H1 (cell line): ENCODE results near the gene GALNT17. TPM values are rescaled to one million over a fixed set of nuclear protein-coding genes. Genes with fewer than 3 reads are reported as not detected.
A peak's percentile ranks its signal among the peaks of the same experiment; 100 is the strongest.

Source experiments
- CTCF ChIA-PET: fragments of 300-600 bp; sonication (Branson Sonifier 250); formaldehyde crosslinking; loops from one replicate; lab custom pipeline; 2021; ENCODE audit not compliant: partially characterized antibody; lab: Charles Lee
- POLR2A ChIA-PET: fragments of 300-600 bp; sonication (Branson Sonifier 250); formaldehyde crosslinking; loops from one replicate; lab custom pipeline; 2021; ENCODE audit warnings: inconsistent platforms; ENCODE audit not compliant: partially characterized antibody; lab: Charles Lee
- DNase-seq, 2 experiments: peaks; one replicate each; pipeline versions ENCODE4 v3.0.0 to v3.0.0-alpha.2; 2010 to 2022; ENCODE audit warnings: low spot score in 2 of 2, low read depth in 1 of 2, mixed read lengths in 1 of 2
- FAIRE-seq: peaks from 2 replicates; lab custom pipeline; 2011; peaks lifted over from hg19 to GRCh38; lab: Jason Lieb, UNC
- H2AFZ ChIP-seq: 2 replicates; pipeline ENCODE4 v1.8.1; 2012; ENCODE audit warnings: low read length, inconsistent platforms
- H2AK5ac ChIP-seq: 2 replicates; pipeline ENCODE4 v1.6.1; 2013; ENCODE audit warnings: low read depth, low read length
- H2BK120ac ChIP-seq: replicated peaks from 2 replicates; pipeline ENCODE3; 2013; ENCODE audit warnings: low read depth, low read length, inconsistent platforms
- H2BK12ac ChIP-seq: 2 replicates; pipeline ENCODE4 v1.6.1; 2013; ENCODE audit warnings: low read depth, low read length
- H2BK15ac ChIP-seq: 2 replicates; pipeline ENCODE4 v1.6.1; 2013; ENCODE audit warnings: low read length
- H2BK20ac ChIP-seq: 2 replicates; pipeline ENCODE4 v1.6.1; 2013; ENCODE audit warnings: low read length
- H2BK5ac ChIP-seq: 2 replicates; pipeline ENCODE4 v1.6.1; 2013; ENCODE audit warnings: low read depth, low read length
- H3K14ac ChIP-seq: 2 replicates; pipeline ENCODE4 v1.6.1; 2013; ENCODE audit warnings: inconsistent platforms; ENCODE audit not compliant: insufficient read length
- H3K18ac ChIP-seq: 2 replicates; pipeline ENCODE4 v1.6.1; 2013; ENCODE audit warnings: low read length; ENCODE audit errors: extremely low read depth
- H3K23ac ChIP-seq: 2 replicates; pipeline ENCODE4 v1.6.1; 2013; ENCODE audit warnings: inconsistent platforms; ENCODE audit not compliant: insufficient read length
- H3K23me2 ChIP-seq: 2 replicates; pipeline ENCODE4 v1.6.1; 2013; ENCODE audit warnings: low read depth, low read length
- H3K27ac ChIP-seq: 2 replicates; pipeline ENCODE4 v1.6.1; 2011; ENCODE audit warnings: low read depth, low read length, inconsistent platforms
- H3K27me3 ChIP-seq, 4 experiments: replicated peaks in 1 of 4; 1 replicate in 1 of 4; 2 replicates in 3 of 4; pipeline versions ENCODE4 v1.6.1 to v1.8.1; 2011 to 2013; ENCODE audit warnings: low read length in 3 of 4, mild to moderate bottlenecking in 3 of 4, inconsistent platforms in 2 of 4, mixed read lengths in 2 of 4, moderate library complexity in 1 of 4; ENCODE audit not compliant: control insufficient read depth in 3 of 4, insufficient read depth in 3 of 4; ENCODE audit errors: extremely low read depth in 1 of 4
- H3K36me3 ChIP-seq, 4 experiments: 2 replicates each; pipeline versions ENCODE4 v1.6.1 to v1.8.1; 2011 to 2013; ENCODE audit warnings: mild to moderate bottlenecking in 4 of 4, low read length in 3 of 4, moderate library complexity in 2 of 4, control low read depth in 1 of 4, inconsistent platforms in 1 of 4; ENCODE audit not compliant: insufficient read depth in 4 of 4, control insufficient read depth in 2 of 4
- H3K4ac ChIP-seq: replicated peaks from 2 replicates; pipeline ENCODE3; 2013; ENCODE audit warnings: low read length, low read depth, mixed read lengths, inconsistent platforms; ENCODE audit not compliant: insufficient read length
- H3K4me1 ChIP-seq, 4 experiments: replicated peaks in 1 of 4; 1 replicate in 1 of 4; 2 replicates in 3 of 4; pipeline versions ENCODE4 v1.6.1 to v1.8.1; 2011 to 2013; ENCODE audit warnings: low read length in 3 of 4, inconsistent platforms in 2 of 4, mixed read lengths in 1 of 4; ENCODE audit not compliant: insufficient read depth in 4 of 4, control insufficient read depth in 3 of 4
- H3K4me2 ChIP-seq, 2 experiments: 2 replicates each; pipeline versions ENCODE4 v1.6.1 to v1.8.1; 2011 to 2013; ENCODE audit warnings: low read depth in 2 of 2, low read length in 2 of 2, control low read depth in 1 of 2, inconsistent platforms in 1 of 2, mild to moderate bottlenecking in 1 of 2; ENCODE audit not compliant: insufficient read depth in 1 of 2
- H3K4me3 ChIP-seq, 4 experiments: fragments of 200-600, 300-600 bp in 1 of 4; sonication (generic), shearing (Covaris generic), sonication (Bioruptor Twin) in 1 of 4; 2 replicates each; pipeline versions ENCODE4 v1.5.1 to v1.8.1; 2011 to 2016; ENCODE audit warnings: low read length in 4 of 4, low read depth in 3 of 4, control low read depth in 2 of 4, inconsistent platforms in 2 of 4, mild to moderate bottlenecking in 2 of 4, mixed read lengths in 1 of 4, moderate library complexity in 1 of 4; ENCODE audit not compliant: insufficient read depth in 2 of 4; ENCODE audit errors: extremely low read depth in 1 of 4
- H3K56ac ChIP-seq: replicated peaks from 2 replicates; pipeline ENCODE3; 2013; ENCODE audit warnings: low read depth, mild to moderate bottlenecking, mixed read lengths, low read length, inconsistent platforms; ENCODE audit not compliant: insufficient read length
- H3K79me1 ChIP-seq: 2 replicates; pipeline ENCODE4 v1.6.1; 2013; ENCODE audit warnings: low read depth, low read length, control low read depth
- H3K79me2 ChIP-seq, 2 experiments: 2 replicates each; pipeline versions ENCODE4 v1.6.1 to v1.8.1; 2012 to 2013; ENCODE audit warnings: low read length in 2 of 2, mild to moderate bottlenecking in 2 of 2, inconsistent platforms in 1 of 2; ENCODE audit not compliant: insufficient read depth in 2 of 2, control insufficient read depth in 1 of 2
- H3K9ac ChIP-seq, 4 experiments: replicated peaks in 1 of 4; 1 replicate in 1 of 4; 2 replicates in 3 of 4; pipeline versions ENCODE4 v1.6.1 to v1.8.1; 2011 to 2013; ENCODE audit warnings: low read depth in 3 of 4, low read length in 3 of 4, control low read depth in 2 of 4, mild to moderate bottlenecking in 2 of 4, moderate library complexity in 2 of 4, inconsistent platforms in 1 of 4; ENCODE audit errors: extremely low read depth in 1 of 4
- H3K9me3 ChIP-seq, 2 experiments: 2 replicates each; pipeline versions ENCODE4 v1.6.1 to v1.8.1; 2012 to 2013; ENCODE audit warnings: mild to moderate bottlenecking in 2 of 2, moderate library complexity in 2 of 2, control low read depth in 1 of 2, inconsistent platforms in 1 of 2, low read depth in 1 of 2, low read length in 1 of 2, mixed read lengths in 1 of 2; ENCODE audit not compliant: insufficient read depth in 2 of 2
- H4K20me1 ChIP-seq, 2 experiments: replicated peaks in 1 of 2; 2 replicates each; pipeline versions ENCODE3 to v1.8.1; 2011 to 2013; ENCODE audit warnings: inconsistent platforms in 2 of 2, low read length in 2 of 2, mild to moderate bottlenecking in 1 of 2; ENCODE audit not compliant: insufficient read depth in 2 of 2, control insufficient read depth in 1 of 2
- H4K5ac ChIP-seq: 2 replicates; pipeline ENCODE4 v1.6.1; 2013; ENCODE audit warnings: low read length, low read depth, mixed read lengths, inconsistent platforms; ENCODE audit not compliant: insufficient read length
- H4K8ac ChIP-seq: 2 replicates; pipeline ENCODE4 v1.8.0; 2013; ENCODE audit warnings: mild to moderate bottlenecking, moderate library complexity, low read length, inconsistent platforms; ENCODE audit not compliant: insufficient read depth; ENCODE audit errors: extremely low read depth
- H4K91ac ChIP-seq: replicated peaks from 2 replicates; pipeline ENCODE3; 2013; ENCODE audit warnings: low read length, mixed read lengths, inconsistent platforms; ENCODE audit not compliant: insufficient read length
- CEBPB ChIP-seq: IDR thresholded peaks from 2 replicates; pipeline ENCODE4 v1.6.1; 2012; ENCODE audit warnings: low read depth, low read length
- CHD2 ChIP-seq: IDR thresholded peaks from 2 replicates; pipeline ENCODE4 v1.6.1; 2012; ENCODE audit warnings: low read length, improper control_type of control experiment
- HDAC2 ChIP-seq, 2 experiments: fragments of 300-600 bp in 1 of 2; sonication (generic) in 1 of 2; IDR thresholded peaks; 2 replicates each; pipeline ENCODE4 v1.6.1; 2011 to 2012; ENCODE audit warnings: low read depth in 2 of 2, low read length in 2 of 2, mild to moderate bottlenecking in 2 of 2, moderate library complexity in 2 of 2, borderline replicate concordance in 1 of 2, inconsistent platforms in 1 of 2
- HDAC6 ChIP-seq: IDR thresholded peaks from one replicate; pipeline ENCODE4 v1.7.1; 2012; ENCODE audit warnings: low read depth, mild to moderate bottlenecking, inconsistent platforms, low read length, moderate library complexity
- KDM4A ChIP-seq: IDR thresholded peaks from one replicate; pipeline ENCODE4 v1.7.1; 2012; ENCODE audit warnings: low read depth, mild to moderate bottlenecking, moderate library complexity, low read length, inconsistent platforms; ENCODE audit not compliant: severe bottlenecking
- KDM5A ChIP-seq: fragments of 200-600 bp; IDR thresholded peaks from 2 replicates; pipeline ENCODE4 v1.7.1; 2012; ENCODE audit warnings: mild to moderate bottlenecking, low read length, inconsistent platforms, mixed read lengths
- PHF8 ChIP-seq: fragments of 200-600 bp; sonication (generic); conservative IDR thresholded peaks from 2 replicates; pipeline ENCODE4 v1.7.1; 2012; ENCODE audit warnings: low read depth, mild to moderate bottlenecking, inconsistent platforms, low read length, moderate library complexity
- SAP30 ChIP-seq: fragments of 300-600 bp; sonication (generic); IDR thresholded peaks from 2 replicates; pipeline ENCODE4 v1.7.1; 2012; ENCODE audit warnings: low read length, moderate library complexity, mild to moderate bottlenecking, inconsistent platforms; ENCODE audit not compliant: insufficient read depth, insufficient replicate concordance
- SIX5 ChIP-seq: IDR thresholded peaks from 2 replicates; pipeline ENCODE4 v1.6.1; 2011; ENCODE audit warnings: mild to moderate bottlenecking, low read depth, low read length
- SRF ChIP-seq: IDR thresholded peaks from 2 replicates; pipeline ENCODE4 v1.6.1; 2011; ENCODE audit warnings: mild to moderate bottlenecking, low read depth, low read length, moderate library complexity
- WGBS, 2 experiments: shearing (Covaris generic) in 1 of 2; methylation state at CpG; one replicate each; pipeline versions ENCODE4 v1.1.6 to v1.1.7; 2013 to 2015; ENCODE audit warnings: low lambda C conversion rate in 2 of 2, mixed read lengths in 2 of 2, inconsistent platforms in 1 of 2, low coverage in 1 of 2, missing lambda C conversion rate in 1 of 2; ENCODE audit not compliant: insufficient replicate concordance in 2 of 2, insufficient coverage in 1 of 2, insufficient read length in 1 of 2; ENCODE audit errors: extremely low coverage in 1 of 2, missing lambda C conversion rate in 1 of 2; 5-methylcytosine and 5-hydroxymethylcytosine counted together
- polyA plus RNA-seq, 7 experiments: library from polyadenylated mRNA; depleted of rRNA in 3 of 7; stranded (reverse) in 5 of 7; unstranded in 2 of 7; fragments of >200 nt in 5 of 7; fragments of 200-250 nt in 2 of 7; gene quantifications; 1 replicate in 5 of 7; 2 replicates in 1 of 7; 4 replicates in 1 of 7; pipeline versions ENCODE4 v1.2.1 to v1.2.3, GENCODE V29; 2011 to 2013; ENCODE audit warnings: missing spikeins in 2 of 7, mixed read lengths in 2 of 7
- total RNA-seq: library from RNA; stranded (reverse); fragmentation: NEBNext Ultra II Directional; extraction: Animal tissue kit (Norgen Biotek cat#: 25700); gene quantifications from 2 replicates; pipeline ENCODE4 v1.2.1, GENCODE V29; 2021
- TF ChIP-seq, protein P1 (sequence below), 3 experiments: IDR thresholded peaks; 1 replicate in 2 of 3; 2 replicates in 1 of 3; pipeline versions ENCODE4 v1.5.1 to v1.6.1; 2011; ENCODE audit warnings: low read length in 3 of 3, mild to moderate bottlenecking in 3 of 3, inconsistent platforms in 2 of 3, low read depth in 1 of 3, moderate library complexity in 1 of 3; ENCODE audit not compliant: insufficient read depth in 1 of 3; ENCODE audit errors: control extremely low read depth in 1 of 3

Gene GALNT17
- total and polyA plus RNA-seq, 2 of the 8 experiments (the other 6 are each of a cell fraction or from before 2014, with no cell fraction given), result 37.7 to 47.0 TPM

DNA sequence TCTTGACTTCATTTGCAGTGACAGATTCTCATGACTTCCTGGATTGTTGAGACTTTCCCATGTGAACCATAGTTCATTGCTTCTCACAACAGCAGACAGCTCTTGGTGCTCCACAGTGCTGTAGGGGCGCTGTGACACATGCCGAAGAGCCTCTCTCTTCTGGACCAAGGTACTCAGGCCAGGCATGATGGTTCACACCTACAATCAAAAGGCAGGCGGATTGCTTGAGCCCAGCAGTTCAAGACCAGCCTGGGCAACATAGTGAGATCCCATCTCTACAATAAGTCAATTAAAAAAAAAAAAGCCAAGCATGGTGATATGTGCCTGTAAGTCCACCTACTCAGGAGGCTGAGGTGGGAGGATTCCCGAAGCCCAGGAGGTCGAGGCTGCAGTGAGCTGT is 354.5 kb downstream of the GALNT17 start:
- no peak overlapping the region for H3K56ac ChIP-seq
- no peak overlapping the region for H4K91ac ChIP-seq
- no peak overlapping the region for H3K14ac ChIP-seq
- peaks cover 0 to 6% (median 2%) of the 10 kb centered on the region in 4 experiments; a peak in 2 of 8 replicates for H3K36me3 ChIP-seq
- no peaks in the 10 kb centered on the region for H3K23me2 ChIP-seq
- 0 out of 2 replicates have a peak overlapping the region, but pooled peaks have one; percentile 65 for H2BK15ac ChIP-seq
- H2BK12ac ChIP-seq, result 0 out of 2 replicates have a peak overlapping the region, but pooled peaks have one; percentile 12
- FAIRE-seq (no peak), DNase-seq (no peak)
- H3K79me1 ChIP-seq, result no peaks in the 10 kb centered on the region
- H2BK20ac ChIP-seq, result no peak overlapping the region
- WGBS, 2 experiments, result 93% methylated on average over 5 of the region's 5 CpGs; no CpG with 5 or more reads in 1 of the 2 experiments
- H3K4ac ChIP-seq, result no peak overlapping the region
- no peak overlapping the region for H4K5ac ChIP-seq
- H3K27me3 ChIP-seq, result no peaks in the 10 kb centered on the region
- H3K4me2 ChIP-seq, result no peak overlapping the region
- no peaks in the 10 kb centered on the region; a peak in 1 of 4 replicates for H3K79me2 ChIP-seq
- no peak overlapping the region for H2AFZ ChIP-seq
- no peak overlapping the region for H3K27ac ChIP-seq
- peak overlapping the region; percentile 92 for H2BK5ac ChIP-seq
- peak overlapping the region; percentile 67; the same call in 1 of the 2 replicates for H2AK5ac ChIP-seq
- H3K9me3 ChIP-seq, result no peaks in the 10 kb centered on the region
- ChIA-PET CTCF (interaction anchor here (1.2 to 1.9 kb wide), 2 partner anchors 22 to 24 kb away, joined by 3 to 5 read pairs; no protein-coding TSS in a partner anchor), POLR2A (interaction anchor here (0.6 to 1.4 kb wide), 4 partner anchors 15 to 27 kb away, joined by 3 to 4 read pairs (median 3); no protein-coding TSS in a partner anchor)
- H4K20me1 ChIP-seq, result no peaks in the 10 kb centered on the region
- H3K23ac ChIP-seq, result no peak overlapping the region
- no peak overlapping the region for H3K18ac ChIP-seq
- H4K8ac ChIP-seq, result no peak overlapping the region
- H3K4me1 ChIP-seq, result peaks cover 0 to 5% (median 0%) of the 10 kb centered on the region in 4 experiments; a peak in 1 of 7 replicates
- no peak overlapping the region for H3K9ac ChIP-seq
- no peak overlapping the region for H3K4me3 ChIP-seq
- H2BK120ac ChIP-seq, result no peak overlapping the region
- TF ChIP-seq SRF (no peak), CEBPB (no peak), KDM5A (no peak), CHD2 (no peak), SIX5 (no peak), HDAC6 (no peak), HDAC2 (IDR thresholded peaks at IDR 0.05; ENCODE audit: borderline replicate concordance in 1 of 2, low read depth in 2 of 2, low read length in 2 of 2) (no peak), KDM4A (no peak), SAP30 (no peak), PHF8 (no peak)
- TF ChIP-seq, protein P1, sequence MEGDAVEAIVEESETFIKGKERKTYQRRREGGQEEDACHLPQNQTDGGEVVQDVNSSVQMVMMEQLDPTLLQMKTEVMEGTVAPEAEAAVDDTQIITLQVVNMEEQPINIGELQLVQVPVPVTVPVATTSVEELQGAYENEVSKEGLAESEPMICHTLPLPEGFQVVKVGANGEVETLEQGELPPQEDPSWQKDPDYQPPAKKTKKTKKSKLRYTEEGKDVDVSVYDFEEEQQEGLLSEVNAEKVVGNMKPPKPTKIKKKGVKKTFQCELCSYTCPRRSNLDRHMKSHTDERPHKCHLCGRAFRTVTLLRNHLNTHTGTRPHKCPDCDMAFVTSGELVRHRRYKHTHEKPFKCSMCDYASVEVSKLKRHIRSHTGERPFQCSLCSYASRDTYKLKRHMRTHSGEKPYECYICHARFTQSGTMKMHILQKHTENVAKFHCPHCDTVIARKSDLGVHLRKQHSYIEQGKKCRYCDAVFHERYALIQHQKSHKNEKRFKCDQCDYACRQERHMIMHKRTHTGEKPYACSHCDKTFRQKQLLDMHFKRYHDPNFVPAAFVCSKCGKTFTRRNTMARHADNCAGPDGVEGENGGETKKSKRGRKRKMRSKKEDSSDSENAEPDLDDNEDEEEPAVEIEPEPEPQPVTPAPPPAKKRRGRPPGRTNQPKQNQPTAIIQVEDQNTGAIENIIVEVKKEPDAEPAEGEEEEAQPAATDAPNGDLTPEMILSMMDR (IDR thresholded peaks at IDR 0.05; ENCODE audit: control extremely low read depth in 1 of 3, insufficient read depth in 1 of 3, low read depth in 1 of 3, low read length in 3 of 3), result no peak
